Erythroblast (primary cell): ENCODE results near the gene EPHB1.
"Not testable (repeated sequence)": the region's sequence is repeated elsewhere in the genome, so short reads cannot be mapped to it uniquely, and the experiment has no call there.

Source experiments
- GATA1 ChIP-seq: IDR thresholded peaks from 2 replicates; pipeline ENCODE4 v1.6.1; 2011; ENCODE audit warnings: low read depth, mild to moderate bottlenecking, control low read depth, low read length, moderate library complexity
- POLR2A ChIP-seq: IDR thresholded peaks from 2 replicates; pipeline ENCODE4 v1.6.1; 2011; ENCODE audit warnings: mild to moderate bottlenecking, low read length

- TF ChIP-seq POLR2A, GATA1: not testable (repeated sequence)
These were observed 6.8 kb upstream of the EPHB1 start for GRCh38 chr3:134788283-134788682.
